SJSA1 (cell line): ENCODE data around the gene CLCNKA. TPM values are rescaled to one million over a fixed set of nuclear protein-coding genes. Genes with fewer than 3 reads are reported as not detected.
A peak's percentile ranks its signal among the peaks of the same experiment; 100 is the strongest.
"Not testable (repeated sequence)": the region's sequence is repeated elsewhere in the genome, so short reads cannot be mapped to it uniquely, and the experiment has no call there.

Experiments
- DNase-seq, 2 experiments: peaks; one replicate each; pipeline ENCODE4 v3.0.0-alpha.2; 2015 to 2020; ENCODE audit warnings: low spot score in 2 of 2, low read depth in 1 of 2
- H3K27ac ChIP-seq: fragments of 250-450 bp; sonication (Bioruptor Pico); 2 replicates; pipeline ENCODE4 v1.5.1; 2020; ENCODE audit warnings: mild to moderate bottlenecking, moderate library complexity
- H3K27me3 ChIP-seq: fragments of 250-450 bp; sonication (Bioruptor Pico); replicated peaks from 2 replicates; pipeline ENCODE4 v1.5.1; 2020; ENCODE audit warnings: mild to moderate bottlenecking, moderate library complexity
- H3K36me3 ChIP-seq: fragments of 250-450 bp; sonication (Bioruptor Pico); 2 replicates; pipeline ENCODE4 v1.5.1; 2020; ENCODE audit warnings: mild to moderate bottlenecking
- H3K4me1 ChIP-seq: fragments of 250-450 bp; sonication (Bioruptor Pico); replicated peaks from 2 replicates; pipeline ENCODE4 v1.6.1; 2021; ENCODE audit warnings: mild to moderate bottlenecking
- H3K4me3 ChIP-seq: fragments of 250-450 bp; sonication (Bioruptor Pico); 2 replicates; pipeline ENCODE4 v1.5.1; 2020; ENCODE audit warnings: mild to moderate bottlenecking
- H3K9me3 ChIP-seq: fragments of 250-450 bp; sonication (Bioruptor Pico); replicated peaks from 2 replicates; pipeline ENCODE4 v1.5.1; 2020; ENCODE audit warnings: mild to moderate bottlenecking
- total RNA-seq: library from RNA; depleted of rRNA; stranded (reverse); fragments of >200 nt; shearing (Covaris generic); gene quantifications from 2 replicates; pipeline ENCODE4 v1.2.3, GENCODE V29; 2014

Gene CLCNKA
- total RNA-seq, 1 experiment from 2014 or later: not detected

DNA sequence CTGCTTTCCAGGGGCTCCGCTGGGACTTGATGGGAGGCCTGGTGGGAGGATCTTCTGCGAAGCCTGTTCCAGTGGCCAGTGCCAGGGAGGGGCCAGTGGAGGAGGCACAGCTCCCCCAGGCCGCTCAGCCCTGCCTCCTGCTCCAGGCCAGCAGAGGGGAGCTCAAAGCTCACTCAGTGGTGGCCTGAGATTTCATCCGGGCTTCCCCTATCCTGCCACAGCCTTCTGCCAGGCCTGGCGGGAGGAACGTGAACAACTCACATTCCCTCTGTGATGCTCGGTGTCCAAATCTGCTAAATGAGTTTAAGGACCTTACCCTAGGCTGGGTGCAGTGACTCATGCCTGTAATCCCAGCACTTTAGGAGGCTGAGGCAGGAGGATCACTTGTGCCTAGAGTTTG is 25.0 kb downstream of the CLCNKA start:
- Histone ChIP-seq H3K27ac (no peak overlapping the region), H3K9me3 (no peaks in the 10 kb centered on the region), H3K4me3 (no peak overlapping the region), H3K36me3 (no peaks in the 10 kb centered on the region), H3K4me1 (no peaks in the 10 kb centered on the region), H3K27me3 (no peaks in the 10 kb centered on the region)
- no peak for DNase-seq

GRCh38 chr1:16047791-16048475 is 26.1 kb downstream of the CLCNKA start:
- no peaks in the 10 kb centered on the region for H3K4me1 ChIP-seq
- no peak overlapping the region for H3K4me3 ChIP-seq
- no peak overlapping the region for H3K27ac ChIP-seq
- H3K36me3 ChIP-seq: no peaks in the 10 kb centered on the region
- no peak for DNase-seq
- no peaks in the 10 kb centered on the region for H3K27me3 ChIP-seq
- H3K9me3 ChIP-seq: no peaks in the 10 kb centered on the region

DNA sequence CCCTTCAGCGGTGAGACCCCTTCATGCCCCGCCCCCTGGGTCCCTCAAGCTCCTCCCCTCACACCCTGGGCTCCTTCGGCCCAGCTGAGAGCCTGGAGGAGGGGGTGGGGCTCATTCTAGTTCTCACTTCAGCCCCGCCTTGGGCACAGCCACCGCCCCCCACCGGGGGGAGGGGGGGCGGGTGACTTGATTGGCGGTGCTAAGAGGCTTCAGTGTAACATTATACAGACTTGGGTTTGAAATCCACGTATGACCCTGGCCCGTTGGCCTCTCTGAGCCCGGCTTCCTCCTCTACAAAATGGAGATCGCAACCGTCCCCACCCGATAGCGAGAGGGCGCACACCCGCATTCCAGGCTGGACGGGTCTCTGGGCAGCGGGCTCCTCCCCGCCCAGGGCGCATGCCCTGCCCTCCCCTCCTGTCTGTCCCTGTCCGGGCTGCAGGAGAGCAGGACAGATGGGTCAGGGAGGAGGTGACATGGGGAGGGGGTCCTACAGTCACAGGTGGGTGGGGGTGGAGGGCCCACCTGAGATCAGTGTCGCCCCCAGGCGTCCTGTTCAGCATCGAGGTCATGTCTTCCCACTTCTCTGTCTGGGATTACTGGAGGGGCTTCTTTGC is 26.8 kb downstream of the CLCNKA start:
- Histone ChIP-seq H3K27ac (no peak overlapping the region), H3K36me3 (no peaks in the 10 kb centered on the region)
- DNase-seq: no peak

GRCh38 chr1:16050328-16050727 is 28.5 kb downstream of the CLCNKA start:
- Histone ChIP-seq H3K9me3 (no peaks in the 10 kb centered on the region), H3K27me3 (no peaks in the 10 kb centered on the region), H3K4me3 (no peak overlapping the region), H3K4me1 (no peaks in the 10 kb centered on the region), H3K27ac (no peak overlapping the region), H3K36me3 (no peaks in the 10 kb centered on the region)
- DNase-seq: no peak

More for the DNA sequence above, 26.8 kb downstream of the CLCNKA start:
- Histone ChIP-seq H3K4me1 (no peaks in the 10 kb centered on the region), H3K4me3 (peak overlapping the region; percentile 19; the same call in 1 of the 2 replicates), H3K27me3 (no peaks in the 10 kb centered on the region), H3K9me3 (no peaks in the 10 kb centered on the region)

DNA sequence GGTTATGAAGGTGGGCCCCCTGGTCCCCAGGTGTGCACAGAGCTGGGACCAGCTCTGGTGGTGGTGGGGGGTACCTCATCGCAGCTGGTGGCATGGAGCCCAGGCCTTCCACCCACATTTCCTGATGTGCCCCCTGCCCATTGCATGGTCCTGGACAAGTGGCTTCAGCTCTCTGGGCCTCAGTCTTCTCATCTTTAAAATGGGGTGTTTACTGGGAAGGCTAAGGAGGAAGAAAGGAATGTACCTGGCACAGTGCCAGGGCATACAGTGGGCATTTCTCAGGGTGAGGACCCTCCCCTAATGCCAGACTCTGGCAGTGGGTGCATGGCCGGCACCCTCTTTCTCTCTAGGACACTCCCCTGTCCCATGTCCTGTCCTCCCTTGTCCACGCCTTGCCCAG is 29.2 kb downstream of the CLCNKA start:
- no peaks in the 10 kb centered on the region for H3K36me3 ChIP-seq
- no peak overlapping the region for H3K4me3 ChIP-seq
- no peaks in the 10 kb centered on the region for H3K27me3 ChIP-seq
- H3K4me1 ChIP-seq: no peaks in the 10 kb centered on the region
- DNase-seq: no peak
- H3K9me3 ChIP-seq: no peaks in the 10 kb centered on the region
- no peak overlapping the region for H3K27ac ChIP-seq

DNA sequence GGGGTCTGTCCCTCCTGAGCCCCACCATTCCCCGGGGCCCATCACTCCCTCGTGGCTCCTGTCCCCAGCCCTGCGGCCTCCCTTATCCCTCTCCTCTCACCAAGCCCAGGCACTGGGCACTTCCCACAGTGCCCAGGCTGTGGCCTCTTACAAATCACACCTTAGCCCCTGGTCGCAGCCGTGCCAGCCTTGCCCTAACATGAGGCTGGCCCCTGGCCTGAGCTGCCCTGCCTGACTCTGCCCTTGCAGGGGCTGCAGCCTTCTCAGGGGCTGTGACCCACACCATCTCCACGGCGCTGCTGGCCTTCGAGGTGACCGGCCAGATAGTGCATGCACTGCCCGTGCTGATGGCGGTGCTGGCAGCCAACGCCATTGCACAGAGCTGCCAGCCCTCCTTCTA is 30.1 kb downstream of the CLCNKA start:
- not testable (repeated sequence) for H3K27ac ChIP-seq, H3K4me3 ChIP-seq, H3K27me3 ChIP-seq, DNase-seq, H3K9me3 ChIP-seq, H3K4me1 ChIP-seq, H3K36me3 ChIP-seq

- H3K4me1 ChIP-seq: no peaks in the 10 kb centered on the region
- H3K4me3 ChIP-seq: no peak overlapping the region
- no peaks in the 10 kb centered on the region for H3K9me3 ChIP-seq
- no peak for DNase-seq
- H3K27ac ChIP-seq: no peak overlapping the region
- no peaks in the 10 kb centered on the region for H3K27me3 ChIP-seq
- H3K36me3 ChIP-seq: no peaks in the 10 kb centered on the region
Measured at GRCh38 chr1:16053781-16054502, 32.1 kb downstream of the CLCNKA start.

GRCh38 chr1:16054598-16055540 is 33.0 kb downstream of the CLCNKA start:
- H3K27ac ChIP-seq: no peak overlapping the region
- no peak for DNase-seq
- no peaks in the 10 kb centered on the region for H3K36me3 ChIP-seq
- no peak overlapping the region for H3K4me3 ChIP-seq
- H3K27me3 ChIP-seq: no peaks in the 10 kb centered on the region
- no peaks in the 10 kb centered on the region for H3K4me1 ChIP-seq
- H3K9me3 ChIP-seq: no peaks in the 10 kb centered on the region

- Histone ChIP-seq H3K4me3 (no peak overlapping the region), H3K27me3 (no peaks in the 10 kb centered on the region), H3K36me3 (no peaks in the 10 kb centered on the region), H3K4me1 (no peaks in the 10 kb centered on the region), H3K27ac (no peak overlapping the region), H3K9me3 (no peaks in the 10 kb centered on the region)
- DNase-seq: peak; percentile 65 to 90
Measured at GRCh38 chr1:16055613-16056520, 34.0 kb downstream of the CLCNKA start.

DNA sequence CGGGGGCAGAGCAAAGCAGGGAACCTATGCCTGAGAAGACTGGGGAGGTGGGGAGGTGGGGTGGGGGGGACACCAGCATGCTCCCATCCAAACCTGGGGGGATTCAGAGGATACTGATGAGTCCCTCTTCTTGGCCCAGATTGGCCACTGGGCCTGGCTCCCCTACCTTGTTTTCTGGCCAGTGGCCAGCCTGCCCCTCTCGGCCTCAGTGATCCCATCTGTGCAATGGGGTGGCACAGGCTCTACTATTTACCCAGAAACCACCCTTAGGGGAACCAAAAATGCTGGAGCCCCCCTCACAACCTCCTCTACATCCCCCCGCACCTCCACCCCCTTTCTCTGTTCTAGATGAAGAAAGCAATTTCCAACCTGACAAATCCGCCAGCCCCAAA is 34.7 kb downstream of the CLCNKA start:
- DNase-seq, H3K4me3 ChIP-seq, H3K27me3 ChIP-seq, H3K4me1 ChIP-seq, H3K9me3 ChIP-seq, H3K36me3 ChIP-seq, H3K27ac ChIP-seq: not testable (repeated sequence)

DNA sequence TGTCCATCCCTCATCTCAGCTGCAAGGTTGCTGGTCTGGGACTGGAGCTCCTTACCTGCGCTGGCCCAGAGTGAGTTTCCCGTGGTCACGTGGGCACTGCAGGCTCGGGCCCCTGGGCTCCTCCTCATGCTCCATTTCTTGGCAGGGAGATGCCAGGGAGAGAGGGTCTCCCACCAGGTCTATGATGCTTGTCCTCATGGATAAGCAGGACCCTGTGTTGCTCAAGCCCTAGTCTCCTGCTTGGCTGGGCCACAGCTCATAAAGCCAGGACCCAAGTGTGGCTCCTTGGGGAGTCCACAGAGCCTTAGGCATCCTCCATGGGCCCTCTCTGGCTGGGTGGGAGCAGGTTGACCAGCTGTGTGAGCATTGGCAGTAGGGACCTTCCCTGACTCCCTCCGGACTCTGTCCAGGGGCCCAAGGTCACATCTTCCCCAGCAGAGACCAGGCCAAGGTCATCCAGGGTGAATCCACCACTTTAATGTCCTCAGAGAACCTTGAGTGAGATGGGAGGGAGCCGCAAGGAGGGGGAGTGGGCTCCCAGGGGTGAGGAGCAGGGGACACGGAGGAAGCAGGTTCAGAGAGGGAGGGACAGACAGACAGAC is 35.6 kb downstream of the CLCNKA start:
- not testable (repeated sequence) for H3K36me3 ChIP-seq, H3K4me1 ChIP-seq, H3K9me3 ChIP-seq, DNase-seq, H3K27ac ChIP-seq, H3K27me3 ChIP-seq, H3K4me3 ChIP-seq

DNA sequence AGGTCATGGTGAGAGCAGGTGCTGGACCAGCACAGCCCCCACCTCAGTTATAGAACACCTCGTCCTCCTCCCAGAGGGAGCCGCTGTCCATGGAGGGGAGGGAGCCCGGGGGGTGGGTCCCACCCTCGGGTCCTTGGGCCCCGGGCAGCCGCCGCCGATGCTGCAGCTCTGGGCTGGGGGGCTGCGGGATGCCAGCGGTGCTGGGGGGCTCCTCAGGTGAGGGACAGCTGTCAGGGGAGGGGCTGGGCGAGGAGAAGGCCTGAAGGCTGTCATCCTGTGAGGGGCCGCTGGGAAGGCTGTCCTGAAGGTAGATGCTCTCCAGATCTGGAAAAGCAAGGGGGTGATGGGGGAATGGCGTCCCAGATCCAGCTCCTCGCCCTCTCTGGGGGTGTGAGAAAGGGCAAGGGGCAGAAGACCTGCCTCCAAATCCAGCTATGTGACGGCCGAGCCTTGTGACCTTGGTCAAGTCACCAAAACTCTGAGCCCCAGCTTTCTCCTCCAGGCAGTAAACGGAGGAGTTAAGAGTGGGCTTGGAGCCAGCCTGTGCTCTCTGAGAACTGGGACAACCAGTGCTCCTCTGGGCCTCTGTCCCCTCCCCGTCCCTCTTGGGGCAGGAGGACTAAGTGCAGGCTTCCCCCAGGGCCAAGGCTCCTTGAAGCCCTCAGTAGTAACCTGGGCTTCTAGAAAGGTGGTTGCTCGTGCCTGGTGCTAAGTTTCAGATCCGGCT is 36.7 kb downstream of the CLCNKA start:
- not testable (repeated sequence) for H3K4me3 ChIP-seq, DNase-seq, H3K4me1 ChIP-seq, H3K36me3 ChIP-seq, H3K27ac ChIP-seq, H3K27me3 ChIP-seq, H3K9me3 ChIP-seq
